ENCODE measurements around the gene NPAS3. TPM values are rescaled to one million over a fixed set of nuclear protein-coding genes. Genes with fewer than 3 reads are reported as not detected.

NPAS3 gene
- total RNA-seq, 1 donor from 2014 or later = 0.95 TPM

- ATAC-seq (no peak), DNase-seq (no peak)
- Histone ChIP-seq H3K27ac (no peak overlapping the region), H3K9me3 (no peaks in the 10 kb centered on the region), H3K27me3 (ENCODE audit: low read depth) (no peaks in the 10 kb centered on the region), H3K36me3 (no peaks in the 10 kb centered on the region), H3K4me3 (no peak overlapping the region), H3K4me1 (no peaks in the 10 kb centered on the region)
- intact Hi-C loops (cut with DNase I) = no loop called here
- no peak for TF ChIP-seq CTCF (IDR thresholded peaks at IDR 0.05)
Measured at GRCh38 chr14:33315721-33316120, 377.0 kb downstream of the NPAS3 start.

DNA sequence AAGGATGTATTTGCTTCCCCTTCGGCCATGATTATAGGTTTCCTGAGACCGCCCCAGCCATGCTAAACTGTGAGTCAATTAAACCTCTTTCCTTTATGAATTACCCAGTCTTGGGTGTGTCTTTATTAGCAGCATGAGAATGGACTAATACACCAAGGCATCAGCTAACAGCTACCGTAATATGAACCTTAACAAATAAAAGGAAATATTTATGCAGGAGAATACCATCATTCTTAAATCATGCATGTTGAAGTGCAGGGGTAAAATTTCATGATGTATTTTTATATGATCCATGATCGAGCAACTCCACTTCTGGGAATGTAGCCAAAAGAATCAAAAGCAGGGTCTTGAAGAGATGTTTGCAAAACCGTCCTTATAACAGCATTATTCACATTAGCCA, 379.0 kb downstream of the NPAS3 start:
- Histone ChIP-seq H3K4me1 (no peaks in the 10 kb centered on the region), H3K9me3 (no peaks in the 10 kb centered on the region), H3K27me3 (ENCODE audit: low read depth) (no peaks in the 10 kb centered on the region), H3K36me3 (no peaks in the 10 kb centered on the region), H3K27ac (no peak overlapping the region), H3K4me3 (no peak overlapping the region)
- intact Hi-C loops (cut with DNase I) = no loop called here
- TF ChIP-seq CTCF (IDR thresholded peaks at IDR 0.05) = no peak
- ATAC-seq (no peak), DNase-seq (no peak)

DNA sequence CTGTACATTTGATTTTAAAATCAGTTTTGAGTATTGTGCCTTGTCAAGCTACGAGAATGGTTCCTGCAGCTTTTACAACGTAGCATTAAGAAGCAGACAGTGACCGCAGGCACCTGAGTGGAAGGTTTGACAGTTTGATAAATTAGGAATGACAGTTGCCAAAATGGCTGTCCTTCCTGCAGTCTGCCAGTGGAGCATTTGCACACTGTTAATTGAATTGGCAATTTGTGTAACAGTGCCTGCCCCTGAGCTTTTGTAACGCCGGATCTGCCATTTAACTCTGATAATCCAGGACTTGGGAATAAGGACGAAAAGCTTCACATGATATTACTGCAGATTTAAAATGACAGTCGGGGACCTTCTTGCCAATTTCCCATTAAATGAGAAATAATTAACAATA, 385.3 kb downstream of the NPAS3 start:
- H3K9me3 ChIP-seq = no peaks in the 10 kb centered on the region
- no peaks in the 10 kb centered on the region for H3K36me3 ChIP-seq
- no peaks in the 10 kb centered on the region for H3K4me1 ChIP-seq
- H3K4me3 ChIP-seq = no peak overlapping the region
- H3K27ac ChIP-seq = no peak overlapping the region
- DNase-seq (no peak), ATAC-seq (no peak)
- H3K27me3 ChIP-seq (ENCODE audit: low read depth) = no peaks in the 10 kb centered on the region
- intact Hi-C loops (cut with DNase I) = no loop called here
- no peak for TF ChIP-seq CTCF (IDR thresholded peaks at IDR 0.05)

GRCh38 chr14:33331176-33331949, 392.7 kb downstream of the NPAS3 start:
- no peak overlapping the region for H3K27ac ChIP-seq
- peaks cover 4% of the 10 kb centered on the region for H3K9me3 ChIP-seq
- DNase-seq (no peak), ATAC-seq (no peak)
- intact Hi-C loops (cut with DNase I) = no loop called here
- no peak overlapping the region for H3K4me3 ChIP-seq
- H3K27me3 ChIP-seq (ENCODE audit: low read depth) = no peaks in the 10 kb centered on the region
- no peaks in the 10 kb centered on the region for H3K36me3 ChIP-seq
- TF ChIP-seq CTCF (IDR thresholded peaks at IDR 0.05) = no peak
- no peaks in the 10 kb centered on the region for H3K4me1 ChIP-seq

DNA sequence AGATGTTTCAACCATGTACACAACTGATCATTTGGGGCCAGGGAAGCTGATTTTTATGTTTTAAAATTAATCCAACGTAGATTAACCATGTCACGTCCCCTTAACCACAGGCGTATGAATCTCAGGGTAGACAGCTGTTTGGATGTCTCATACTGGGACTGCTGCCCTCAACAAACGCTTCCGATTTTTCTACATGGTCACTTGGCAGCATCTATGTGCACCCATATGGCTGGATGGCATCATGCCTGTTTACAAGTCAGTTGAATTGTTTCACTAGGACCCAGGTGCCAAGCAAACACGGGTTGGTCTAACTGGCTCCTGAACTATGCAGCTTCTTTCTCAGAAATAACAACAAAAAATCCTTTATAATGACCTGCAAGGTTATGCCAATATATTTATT, 393.8 kb downstream of the NPAS3 start:
- no peak overlapping the region for H3K27ac ChIP-seq
- no peak for ATAC-seq
- intact Hi-C loops (cut with DNase I) = no loop called here
- H3K9me3 ChIP-seq = peaks cover 10% of the 10 kb centered on the region
- no peaks in the 10 kb centered on the region for H3K36me3 ChIP-seq
- no peak overlapping the region for H3K4me3 ChIP-seq
- DNase-seq = no peak
- no peaks in the 10 kb centered on the region for H3K4me1 ChIP-seq
- H3K27me3 ChIP-seq (ENCODE audit: low read depth) = no peaks in the 10 kb centered on the region
- no peak for TF ChIP-seq CTCF (IDR thresholded peaks at IDR 0.05)
